GM19043 (cell line): ENCODE data around the gene CTNND1.
"Not testable (repeated sequence)": the region's sequence is repeated elsewhere in the genome, so short reads cannot be mapped to it uniquely, and the experiment has no call there.

ENCODE experiments used
- ATAC-seq: cut with Tn5 transposase; IDR thresholded peaks from one replicate; pipeline ENCODE4 v1.9.1; 2021; ENCODE audit warnings: low read depth; ENCODE audit not compliant: unreplicated experiment

CTNND1 gene

DNA sequence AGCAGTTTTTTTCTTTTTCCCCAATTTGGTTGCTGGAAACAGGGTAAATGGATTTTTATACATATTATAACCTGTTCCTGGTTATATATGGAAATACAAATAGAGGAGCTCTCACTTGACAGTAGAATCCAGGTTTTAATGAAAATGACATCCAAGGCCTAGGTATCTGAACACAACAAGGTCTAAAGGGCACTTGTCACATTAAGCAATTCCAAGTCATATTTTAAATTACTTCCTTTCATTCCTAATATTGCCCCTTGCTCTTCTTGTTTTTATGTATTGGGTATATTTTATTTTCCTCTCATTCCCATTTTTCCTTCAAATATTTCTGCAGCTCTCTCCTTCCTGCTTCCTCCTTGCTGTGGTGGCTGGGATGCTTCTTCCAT lies 27.1 kb downstream of the CTNND1 start:
- no peak for ATAC-seq

DNA sequence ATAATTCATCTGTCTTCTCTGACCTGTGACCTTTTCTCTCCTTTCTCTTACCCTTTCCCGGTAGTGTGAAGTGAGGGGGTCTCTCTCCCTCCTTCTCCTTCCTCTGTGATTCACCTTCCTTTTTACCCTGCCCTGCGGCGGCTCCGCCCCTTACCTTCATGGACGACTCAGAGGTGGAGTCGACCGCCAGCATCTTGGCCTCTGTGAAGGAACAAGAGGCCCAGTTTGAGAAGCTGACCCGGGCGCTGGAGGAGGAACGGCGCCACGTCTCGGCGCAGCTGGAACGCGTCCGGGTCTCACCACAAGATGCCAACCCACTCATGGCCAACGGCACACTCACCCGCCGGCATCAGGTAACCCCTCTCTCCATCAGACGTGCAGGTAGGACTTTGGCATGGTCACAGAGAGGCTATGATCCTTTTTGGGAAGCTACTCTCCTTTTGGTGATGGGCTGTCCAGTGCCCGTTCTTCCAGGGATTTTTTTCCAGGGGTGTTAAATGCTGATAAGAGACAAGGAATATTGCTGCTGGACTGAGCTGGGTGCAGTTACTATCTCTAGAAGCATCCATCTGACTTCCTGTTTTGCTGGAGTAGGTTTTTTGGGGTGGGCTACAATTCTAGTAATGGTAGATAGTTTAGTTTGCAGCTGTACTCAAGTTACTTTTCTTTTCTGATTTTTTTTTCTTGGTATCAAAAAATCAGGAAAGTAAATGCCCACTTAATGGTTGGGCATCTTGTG lies 29.9 kb downstream of the CTNND1 start:
- ATAC-seq: peak; percentile 3

DNA sequence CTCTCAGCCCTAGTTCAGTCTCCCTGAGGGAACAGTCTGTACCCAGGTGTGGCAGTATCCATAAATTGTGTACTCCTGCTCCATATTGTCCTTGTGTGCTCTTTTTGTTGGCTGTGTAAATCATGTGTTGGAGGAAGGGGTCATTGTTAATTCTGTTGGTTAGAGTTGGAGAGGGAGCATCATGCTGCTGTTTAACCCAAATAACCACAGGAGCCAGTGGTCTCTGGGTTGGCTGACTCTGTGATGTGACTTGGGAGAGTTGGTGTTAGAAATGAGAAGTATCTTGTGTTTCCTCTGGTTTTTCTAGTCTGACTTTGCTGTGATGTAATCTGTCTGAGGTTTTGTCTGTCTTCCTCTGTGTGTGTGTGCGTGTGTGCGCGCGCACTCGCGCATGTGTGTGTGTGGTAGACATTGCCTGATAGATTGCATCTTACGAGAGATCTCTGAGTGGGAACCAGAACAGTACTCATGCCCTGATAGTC lies 30.5 kb downstream of the CTNND1 start:
- ATAC-seq: peak; percentile 74

DNA sequence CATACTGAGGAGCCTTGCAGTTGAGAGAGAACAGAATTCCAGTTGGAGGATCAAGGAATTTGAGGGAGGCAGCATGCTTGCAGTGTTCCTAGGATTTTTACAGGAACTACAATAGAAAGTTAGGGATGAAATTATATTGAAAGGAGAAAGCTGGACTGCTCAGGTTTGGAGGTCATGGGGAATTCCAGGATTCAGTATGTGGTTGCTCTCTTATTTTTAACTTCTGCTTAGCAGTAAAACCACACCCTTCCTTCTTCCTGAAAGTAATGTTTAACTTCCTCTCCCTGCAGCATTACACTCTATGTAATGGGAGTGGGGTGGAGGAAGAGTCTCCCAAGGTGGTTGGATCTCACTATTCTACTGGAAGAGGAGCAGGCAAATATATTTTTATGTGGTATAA lies 31.3 kb downstream of the CTNND1 start:
- ATAC-seq: no peak

DNA sequence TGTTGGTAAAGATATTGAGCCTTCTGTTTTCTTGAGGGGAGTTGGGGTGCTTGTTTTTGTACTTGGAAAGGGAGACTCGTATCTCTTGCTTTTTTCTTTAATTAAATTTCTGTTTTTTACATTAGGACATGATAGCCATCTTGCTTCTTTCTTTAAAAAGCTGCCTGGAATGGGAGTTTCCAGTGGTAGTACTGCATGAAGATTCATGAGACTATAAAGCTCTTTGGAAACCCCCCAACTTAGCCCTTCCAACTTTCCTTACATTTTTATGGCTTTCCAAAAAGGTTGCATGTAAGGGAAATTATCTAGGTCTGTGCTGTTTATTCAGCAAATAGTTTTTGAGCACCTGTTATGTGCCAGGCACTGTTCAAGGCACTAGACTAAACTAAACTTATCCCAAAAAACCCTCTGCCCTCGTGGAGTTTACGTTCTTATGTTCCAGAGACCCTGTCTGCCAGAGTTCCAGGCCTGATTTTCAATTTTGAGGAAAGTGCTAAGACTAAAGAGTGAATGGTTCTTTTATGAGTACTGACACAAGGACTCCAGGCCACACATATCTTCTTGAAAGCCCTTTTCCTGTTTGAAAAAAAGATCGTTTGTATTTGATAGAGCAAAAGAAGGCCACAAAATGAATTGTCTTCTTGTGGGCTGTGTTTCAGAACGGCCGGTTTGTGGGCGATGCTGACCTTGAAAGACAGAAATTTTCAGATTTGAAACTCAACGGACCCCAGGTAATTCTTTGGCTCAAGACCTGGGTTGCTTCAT lies 31.9 kb downstream of the CTNND1 start:
- no peak for ATAC-seq

DNA sequence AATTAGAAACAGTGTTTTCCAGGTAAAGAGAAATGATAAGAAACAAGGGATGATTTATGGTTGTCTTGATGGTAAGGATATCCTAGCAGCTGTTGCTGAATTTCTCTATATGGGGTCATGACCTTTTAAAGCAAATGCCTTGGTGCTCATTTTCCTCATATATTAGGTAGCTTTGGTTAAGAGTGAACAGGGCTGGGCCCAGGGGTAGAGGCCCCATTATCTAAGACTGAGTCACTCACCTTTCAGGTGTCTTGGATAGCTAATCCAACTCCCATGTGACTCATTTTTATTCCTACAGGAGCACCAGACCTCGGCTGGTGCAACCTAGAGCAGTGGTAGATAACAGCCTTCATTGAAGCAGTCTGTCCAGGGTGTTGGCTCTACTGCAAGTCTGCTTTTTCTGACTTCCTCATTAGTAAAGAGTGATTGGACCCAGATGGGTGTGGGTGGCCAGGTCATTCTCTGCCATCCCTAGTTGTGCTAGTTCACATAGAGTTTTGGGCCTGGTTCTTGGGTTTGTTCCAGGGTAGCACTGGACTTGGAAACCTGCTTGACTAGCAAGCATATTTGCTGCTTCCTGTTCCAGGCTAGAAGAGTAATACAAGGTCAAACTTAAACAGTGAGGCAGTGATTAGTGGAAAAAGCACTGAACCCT lies 37.4 kb downstream of the CTNND1 start:
- no peak for ATAC-seq

DNA sequence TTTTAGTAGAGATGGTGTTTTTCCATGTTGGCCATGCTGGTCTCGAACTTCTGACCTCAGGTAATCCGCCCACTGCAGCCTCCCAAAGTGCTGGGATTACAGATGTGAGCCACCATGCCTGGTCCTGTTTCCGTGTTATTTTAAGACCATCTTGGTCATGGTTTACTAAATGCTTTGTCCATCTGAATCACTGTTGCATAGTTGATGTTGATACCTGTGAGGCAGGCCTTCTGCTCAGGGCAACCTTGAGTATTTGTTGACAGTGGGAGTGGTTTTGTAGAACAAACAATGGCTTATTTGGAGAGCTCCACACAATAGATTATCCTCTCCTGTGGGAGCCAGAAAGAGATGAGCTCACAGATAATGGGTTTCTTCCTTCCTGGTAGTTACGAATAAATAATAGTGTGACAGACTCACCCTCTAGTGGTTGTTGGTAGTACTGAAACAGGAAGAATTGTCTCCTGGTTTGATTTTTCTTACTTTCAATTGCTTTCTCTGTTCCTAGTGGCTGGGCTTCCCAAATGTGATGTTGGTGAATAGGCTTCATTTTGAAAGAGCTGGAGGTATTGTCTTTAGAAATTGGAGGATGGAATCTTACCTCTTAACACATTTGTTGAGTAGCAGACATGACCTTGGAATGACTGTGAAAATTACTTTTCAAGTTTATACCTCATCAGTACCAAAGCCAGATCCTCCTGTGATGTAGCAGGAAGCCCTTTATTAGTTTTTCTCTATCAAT lies 39.0 kb downstream of the CTNND1 start:
- peak; percentile 93 for ATAC-seq

DNA sequence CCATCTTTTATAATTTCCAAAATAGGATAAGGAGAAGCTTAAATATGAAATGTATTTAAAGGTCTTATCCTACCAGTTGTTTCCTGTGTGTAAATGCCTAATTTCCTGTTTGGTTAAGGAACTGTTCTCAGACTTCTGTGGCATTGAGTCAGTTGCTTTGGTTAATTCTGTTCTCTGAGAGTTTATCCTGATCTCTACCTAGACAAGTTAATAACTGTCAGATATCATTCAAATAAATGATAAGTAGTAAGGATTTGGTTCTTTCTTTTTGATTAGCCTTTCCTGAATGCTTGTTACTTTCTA lies 39.5 kb downstream of the CTNND1 start:
- ATAC-seq: no peak

DNA sequence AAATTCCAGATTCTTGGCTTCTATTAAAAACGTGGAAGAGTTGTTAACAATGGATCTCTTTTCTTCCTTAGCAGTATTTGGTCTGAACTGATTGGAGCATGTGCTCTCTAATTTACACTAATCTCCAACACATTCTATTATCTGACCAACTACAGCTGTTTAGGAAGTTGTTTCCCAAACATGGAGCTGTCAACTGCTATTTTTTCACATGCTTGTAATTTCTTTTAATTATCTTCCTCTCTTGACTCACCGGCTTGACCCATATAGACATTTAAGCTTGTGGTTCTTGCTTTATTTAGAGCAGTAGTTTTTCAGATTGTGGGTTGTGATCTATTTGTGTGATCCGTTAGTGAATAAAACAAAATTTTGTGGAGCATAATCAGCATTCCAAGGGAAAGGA lies 40.8 kb downstream of the CTNND1 start:
- no peak for ATAC-seq

DNA sequence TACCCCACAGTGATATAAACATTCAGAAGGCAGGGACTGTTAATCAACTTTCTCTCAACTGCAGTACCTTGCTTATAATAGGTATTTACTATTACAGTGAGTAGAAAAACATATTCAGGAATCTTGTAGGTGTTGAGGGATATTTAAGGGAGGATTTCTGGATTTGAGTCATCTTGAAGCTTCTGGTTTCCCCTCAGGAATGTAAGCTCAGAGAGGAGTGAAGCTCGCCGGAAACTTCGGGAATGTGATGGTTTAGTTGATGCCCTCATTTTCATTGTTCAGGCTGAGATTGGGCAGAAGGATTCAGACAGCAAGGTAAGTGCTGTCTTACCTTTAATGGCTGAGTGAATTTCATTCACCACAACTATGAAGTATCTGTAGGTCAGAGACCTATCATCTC lies 42.9 kb downstream of the CTNND1 start:
- no peak for ATAC-seq

DNA sequence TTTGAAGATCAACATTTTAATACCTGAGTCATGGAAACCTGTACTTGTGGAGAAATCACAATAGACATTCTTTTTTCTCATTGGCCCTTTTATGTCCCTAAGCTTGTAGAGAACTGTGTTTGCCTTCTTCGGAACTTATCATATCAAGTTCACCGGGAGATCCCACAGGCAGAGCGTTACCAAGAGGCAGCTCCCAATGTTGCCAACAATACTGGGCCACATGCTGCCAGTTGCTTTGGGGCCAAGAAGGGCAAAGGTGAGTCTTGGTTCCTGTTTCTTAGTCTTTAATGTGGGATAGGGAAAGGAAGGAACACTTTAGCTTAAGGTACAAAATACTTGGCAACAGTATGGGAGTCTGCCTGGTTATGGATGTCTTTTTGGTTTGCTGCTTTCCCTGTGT lies 44.2 kb downstream of the CTNND1 start:
- ATAC-seq: no peak

DNA sequence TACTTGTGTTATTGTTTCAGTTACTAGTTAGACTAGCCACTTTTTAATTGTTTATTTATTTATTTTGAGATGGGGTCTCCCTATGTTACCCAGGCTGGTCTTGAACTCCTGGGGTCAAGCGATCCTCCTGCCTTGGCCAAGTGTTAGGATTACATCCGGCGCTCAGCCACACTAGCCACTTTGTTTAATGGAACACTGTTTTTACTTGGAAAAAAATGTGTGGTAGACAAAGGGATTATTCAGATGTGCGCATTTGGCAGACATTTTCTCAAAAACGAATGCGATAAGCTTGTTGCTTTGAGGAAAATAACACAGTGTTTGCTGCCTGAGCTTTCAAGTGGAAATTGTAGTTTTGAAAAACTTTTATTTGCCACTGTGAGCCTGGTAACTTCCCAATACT lies 51.0 kb downstream of the CTNND1 start:
- ATAC-seq: no peak

DNA sequence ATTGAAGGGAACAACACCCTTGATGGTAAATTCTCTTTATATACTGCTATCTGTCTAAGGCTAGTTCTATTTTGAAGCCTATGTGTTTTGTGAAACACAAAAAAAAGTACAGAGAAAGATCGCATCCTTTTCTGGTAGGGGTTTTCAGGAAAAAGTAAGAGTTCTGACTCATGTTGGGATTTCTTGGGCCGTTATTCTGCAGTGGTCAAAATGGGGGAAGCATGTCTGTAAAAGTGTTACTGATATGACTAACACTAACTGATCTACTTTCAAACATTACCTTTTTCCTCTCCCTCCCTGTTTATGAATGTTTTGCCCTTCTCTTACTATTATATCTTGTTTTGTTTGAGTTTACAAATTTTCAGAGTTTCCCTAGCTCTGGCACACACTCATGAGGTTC lies 53.9 kb downstream of the CTNND1 start:
- ATAC-seq: peak; percentile 48

DNA sequence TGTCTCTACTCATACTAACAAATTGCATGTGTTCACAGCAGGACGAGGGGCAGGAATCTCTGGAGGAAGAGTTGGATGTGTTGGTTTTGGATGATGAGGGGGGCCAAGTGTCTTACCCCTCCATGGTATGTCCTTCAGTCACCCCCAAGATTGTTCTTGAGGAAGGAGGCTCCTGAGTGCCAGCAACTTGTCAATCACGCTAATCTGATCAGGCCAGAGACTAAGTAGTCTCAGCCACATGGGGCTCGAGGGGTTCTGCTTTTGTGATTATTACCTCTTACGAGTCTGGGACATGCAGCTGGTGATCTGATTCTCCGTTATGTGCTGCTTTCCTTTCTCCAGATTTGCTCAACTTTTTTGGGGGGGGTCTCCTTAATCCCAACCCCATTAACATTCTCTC lies 54.3 kb downstream of the CTNND1 start:
- no peak for ATAC-seq

DNA sequence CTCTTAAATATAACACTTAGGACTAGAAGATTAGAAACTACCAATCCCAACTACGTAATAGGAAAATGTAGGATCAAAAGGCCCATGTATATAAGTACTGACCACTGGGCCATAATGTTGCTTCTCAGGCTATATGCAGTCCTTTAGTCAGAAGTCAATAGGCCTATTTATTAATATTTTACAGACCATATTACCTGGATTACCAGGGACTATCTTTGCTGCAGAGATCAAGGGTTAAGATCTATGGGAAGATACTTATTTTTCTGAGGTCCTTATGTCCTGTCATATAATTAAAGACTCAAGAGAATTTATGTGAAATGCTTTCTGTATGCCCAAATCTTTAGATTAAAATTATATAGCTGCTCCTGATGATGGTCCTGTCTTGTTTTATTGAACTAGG lies 57.2 kb downstream of the CTNND1 start:
- ATAC-seq: no peak

DNA sequence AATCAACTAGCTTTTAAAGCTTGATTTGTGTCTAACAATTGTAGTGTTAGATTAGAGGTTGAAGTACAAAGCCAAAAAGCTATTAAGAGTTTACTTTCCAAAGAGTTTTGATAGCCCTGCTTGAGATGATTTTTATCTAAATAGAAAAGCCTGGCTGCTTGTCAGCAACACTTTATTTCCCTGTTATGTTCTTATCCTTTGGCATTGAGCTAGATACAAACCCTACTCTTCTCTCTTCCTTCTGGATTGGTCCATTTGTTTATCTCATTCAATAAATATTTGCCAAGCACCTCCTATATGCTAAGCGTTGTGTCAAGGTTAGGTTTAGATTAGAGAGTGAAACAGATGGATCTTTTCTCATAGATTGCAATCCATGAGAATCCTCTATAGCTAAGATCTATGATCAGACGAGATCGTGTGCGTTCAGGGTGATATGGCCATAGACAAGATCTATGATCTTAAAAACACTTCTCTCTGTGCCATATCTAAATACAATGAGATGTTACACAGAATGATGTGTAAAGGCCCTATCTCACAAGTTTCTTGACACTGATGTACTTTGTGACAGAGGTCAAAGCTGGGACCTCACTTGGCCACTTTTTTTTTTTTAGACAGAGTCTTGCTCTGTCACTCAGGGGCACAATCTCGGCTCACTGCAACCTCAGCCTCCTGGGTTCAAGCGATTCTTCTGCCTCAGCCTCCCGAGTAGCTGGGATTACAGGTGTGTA lies 57.8 kb downstream of the CTNND1 start:
- no peak for ATAC-seq

DNA sequence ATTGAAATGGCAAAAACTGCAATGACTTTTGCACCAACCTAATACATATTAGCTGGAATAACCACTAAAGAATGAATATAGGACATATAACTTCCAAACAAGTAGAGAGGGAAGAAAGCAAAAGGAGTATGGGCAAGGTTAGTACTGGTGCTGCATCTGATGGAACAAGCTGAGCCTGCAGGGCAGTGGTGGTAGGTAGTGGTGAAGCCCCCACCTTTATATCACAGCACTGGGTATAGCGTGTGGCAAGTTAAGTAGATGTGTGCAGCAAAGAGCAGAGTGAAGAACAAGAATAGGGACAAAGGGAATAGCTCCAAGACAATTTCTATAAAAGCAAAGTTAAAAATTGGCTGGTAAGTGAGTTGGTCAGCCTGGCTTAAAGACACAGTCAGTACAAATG lies 62.3 kb downstream of the CTNND1 start:
- ATAC-seq: no peak

DNA sequence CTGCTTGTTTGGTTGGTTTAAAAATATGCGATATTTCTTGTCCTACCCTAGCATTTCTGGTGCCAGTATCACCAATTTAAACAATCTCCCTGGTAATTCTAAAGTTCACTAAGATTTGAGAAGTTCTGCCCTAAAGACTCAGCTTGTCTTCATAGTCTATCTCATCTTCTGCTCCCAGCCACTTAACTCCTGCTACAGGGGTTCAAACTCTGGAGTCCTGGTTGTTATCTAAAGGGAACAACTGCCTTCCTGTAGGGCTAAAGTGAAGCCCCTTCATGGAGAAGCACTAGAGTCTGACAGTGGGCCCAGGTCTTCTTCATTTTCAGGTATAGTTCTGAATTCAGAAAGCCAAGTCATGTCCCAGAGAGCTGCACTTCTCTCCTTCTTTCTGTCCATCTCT lies 73.2 kb downstream of the CTNND1 start:
- ATAC-seq: no peak

DNA sequence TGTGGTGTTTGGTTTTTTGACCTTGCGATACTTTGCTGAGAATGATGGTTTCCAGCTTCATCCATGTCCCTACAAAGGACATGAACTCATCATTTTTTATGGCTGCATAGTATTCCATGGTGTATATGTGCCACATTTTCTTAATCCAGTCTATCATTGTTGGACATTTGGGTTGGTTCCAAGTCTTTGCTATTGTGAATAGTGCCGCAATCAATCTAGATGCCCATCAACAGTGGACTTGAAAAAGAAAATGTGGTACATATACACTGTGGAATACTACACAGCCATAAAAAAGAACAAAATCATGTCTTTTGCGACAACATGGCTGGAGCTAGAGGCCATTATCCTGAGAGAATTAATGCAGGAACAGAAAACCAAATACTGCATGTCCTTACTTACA lies 77.0 kb downstream of the CTNND1 start:
- not testable (repeated sequence) for ATAC-seq

DNA sequence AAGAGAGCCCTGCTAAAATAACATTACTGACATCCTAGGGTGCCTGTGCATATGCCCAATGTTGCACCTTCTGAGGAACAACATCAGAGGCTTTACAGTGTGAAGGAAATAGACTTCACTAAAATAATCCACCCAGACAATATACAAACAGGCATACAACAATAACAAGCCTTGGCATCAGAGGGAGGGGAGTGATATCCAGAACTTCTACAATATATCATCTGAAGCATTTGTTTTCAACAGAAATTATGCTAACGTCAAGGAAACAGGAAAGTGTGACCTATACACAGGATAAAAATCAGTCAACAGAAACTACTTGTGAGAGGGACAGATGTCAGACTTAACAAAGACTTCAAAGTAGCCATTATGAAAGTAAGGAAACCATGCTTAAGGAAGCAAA lies 81.3 kb downstream of the CTNND1 start:
- ATAC-seq: no peak
